H9 (cell line): Measurements from ENCODE around the gene TDP1. TPM values are rescaled to one million over a fixed set of nuclear protein-coding genes. Genes with fewer than 3 reads are reported as not detected.

Experiments
- DNase-seq: peaks from one replicate; pipeline ENCODE4 v3.0.0-alpha.2; 2017
- H2AFZ ChIP-seq: one replicate; pipeline ENCODE4 v1.6.1; 2013; ENCODE audit warnings: mild to moderate bottlenecking, low read length, control low read depth, moderate library complexity
- H2AK5ac ChIP-seq: 2 replicates; pipeline ENCODE4 v1.6.1; 2013; ENCODE audit warnings: low read length, control low read depth, mixed read lengths; ENCODE audit not compliant: insufficient read length
- H2BK120ac ChIP-seq: one replicate; pipeline ENCODE4 v1.6.1; 2013; ENCODE audit warnings: low read depth, mild to moderate bottlenecking, low read length, control low read depth, inconsistent platforms; ENCODE audit not compliant: poor library complexity, severe bottlenecking
- H2BK12ac ChIP-seq: 2 replicates; pipeline ENCODE4 v1.6.1; 2013; ENCODE audit warnings: low read length, control low read depth, mixed read lengths, low read depth; ENCODE audit not compliant: insufficient read length
- H2BK15ac ChIP-seq: 2 replicates; pipeline ENCODE4 v1.6.1; 2013; ENCODE audit warnings: low read depth, low read length, control low read depth
- H2BK20ac ChIP-seq: one replicate; pipeline ENCODE4 v1.6.1; 2013; ENCODE audit warnings: low read depth, mild to moderate bottlenecking, low read length, control low read depth, inconsistent platforms; ENCODE audit not compliant: poor library complexity, severe bottlenecking
- H2BK5ac ChIP-seq: 2 replicates; pipeline ENCODE4 v1.6.1; 2013; ENCODE audit warnings: low read length, control low read depth, mixed read lengths; ENCODE audit not compliant: insufficient read length
- H3K14ac ChIP-seq: 2 replicates; pipeline ENCODE4 v1.6.1; 2013; ENCODE audit warnings: low read length, control low read depth; ENCODE audit not compliant: insufficient read depth
- H3K18ac ChIP-seq: 2 replicates; pipeline ENCODE4 v1.6.1; 2013; ENCODE audit warnings: low read depth, mild to moderate bottlenecking, mixed read lengths, low read length, control low read depth; ENCODE audit not compliant: insufficient read length
- H3K23ac ChIP-seq: 2 replicates; pipeline ENCODE4 v1.6.1; 2013; ENCODE audit warnings: low read length, control low read depth, mixed read lengths, low read depth; ENCODE audit not compliant: insufficient read length
- H3K23me2 ChIP-seq: 2 replicates; pipeline ENCODE4 v1.6.1; 2013; ENCODE audit warnings: low read depth, mild to moderate bottlenecking, mixed read lengths, low read length, control low read depth; ENCODE audit not compliant: insufficient read length, poor library complexity, severe bottlenecking
- H3K27ac ChIP-seq: 2 replicates; pipeline ENCODE4 v1.5.1; 2013; ENCODE audit warnings: low read length, control low read depth, mixed read lengths, low read depth; ENCODE audit not compliant: insufficient read length
- H3K27me3 ChIP-seq: 2 replicates; pipeline ENCODE4 v1.6.1; 2013; ENCODE audit warnings: low read length, control low read depth, inconsistent platforms; ENCODE audit not compliant: insufficient read depth
- H3K4ac ChIP-seq: 2 replicates; pipeline ENCODE4 v1.6.1; 2013; ENCODE audit warnings: low read depth, mild to moderate bottlenecking, control low read depth, inconsistent platforms, low read length, moderate library complexity
- H3K4me1 ChIP-seq: 2 replicates; pipeline ENCODE4 v1.6.1; 2013; ENCODE audit warnings: low read length, control low read depth, inconsistent platforms; ENCODE audit not compliant: insufficient read depth
- H3K4me2 ChIP-seq: 2 replicates; pipeline ENCODE4 v1.6.1; 2013; ENCODE audit warnings: low read length, control low read depth, mixed read lengths; ENCODE audit not compliant: insufficient read length, insufficient read depth
- H3K56ac ChIP-seq: 2 replicates; pipeline ENCODE4 v1.6.1; 2013; ENCODE audit warnings: low read depth, mild to moderate bottlenecking, mixed read lengths, low read length, control low read depth; ENCODE audit not compliant: insufficient read length
- H3K79me1 ChIP-seq: 2 replicates; pipeline ENCODE4 v1.6.1; 2013; ENCODE audit warnings: low read depth, mild to moderate bottlenecking, moderate library complexity, low read length, control low read depth, inconsistent platforms; ENCODE audit not compliant: insufficient read depth, poor library complexity, severe bottlenecking
- H3K79me2 ChIP-seq: 2 replicates; pipeline ENCODE4 v1.6.1; 2013; ENCODE audit warnings: low read length, control low read depth, inconsistent platforms; ENCODE audit not compliant: insufficient read depth
- H3K9ac ChIP-seq: 2 replicates; pipeline ENCODE4 v1.6.1; 2013; ENCODE audit warnings: low read length, control low read depth, mixed read lengths; ENCODE audit not compliant: insufficient read length; ENCODE audit errors: extremely low read depth
- H3K9me3 ChIP-seq: one replicate; pipeline ENCODE4 v1.6.1; 2013; ENCODE audit warnings: low read depth, low read length, inconsistent platforms; ENCODE audit not compliant: control insufficient read depth
- H3T11ph ChIP-seq: one replicate; pipeline ENCODE4 v1.6.1; 2013; ENCODE audit warnings: mild to moderate bottlenecking, low read length, control low read depth, inconsistent platforms
- H4K20me1 ChIP-seq: one replicate; pipeline ENCODE4 v1.6.1; 2013; ENCODE audit not compliant: control insufficient read depth, insufficient read length, insufficient read depth
- H4K5ac ChIP-seq: 2 replicates; pipeline ENCODE4 v1.6.1; 2013; ENCODE audit warnings: low read depth, mild to moderate bottlenecking, mixed read lengths, low read length, control low read depth; ENCODE audit not compliant: insufficient read length
- H4K8ac ChIP-seq: replicated peaks from 2 replicates; pipeline ENCODE4 v1.6.1; 2013; ENCODE audit warnings: low read length, control low read depth, mixed read lengths, low read depth; ENCODE audit not compliant: insufficient read length
- H4K91ac ChIP-seq: 2 replicates; pipeline ENCODE4 v1.6.1; 2013; ENCODE audit warnings: low read depth, mild to moderate bottlenecking, moderate library complexity, mixed read lengths, low read length, control low read depth; ENCODE audit not compliant: insufficient read length
- H3K27ac Mint-ChIP-seq, 3 experiments: 2 replicates in 2 of 3; 3 replicates in 1 of 3; pipeline ENCODE4 v1.8.0; 2020 to 2021; ENCODE audit warnings: mixed read lengths in 3 of 3, mild to moderate bottlenecking in 1 of 3, moderate library complexity in 1 of 3
- H3K27me3 Mint-ChIP-seq: 2 replicates; pipeline ENCODE4 v1.8.0; 2021; ENCODE audit warnings: low read depth, mild to moderate bottlenecking, moderate library complexity, mixed read lengths
- H3K36me3 Mint-ChIP-seq, 3 experiments: 2 replicates in 2 of 3; 3 replicates in 1 of 3; pipeline ENCODE4 v1.8.0; 2020 to 2021; ENCODE audit warnings: low read depth in 3 of 3, mixed read lengths in 3 of 3; ENCODE audit not compliant: insufficient read depth in 1 of 3
- H3K4me1 Mint-ChIP-seq, 2 experiments: 2 replicates each; pipeline ENCODE4 v1.8.0; 2020; ENCODE audit warnings: mixed read lengths in 2 of 2
- H3K4me3 Mint-ChIP-seq, 2 experiments: 2 replicates in 1 of 2; 3 replicates in 1 of 2; pipeline ENCODE4 v1.8.0; 2020 to 2021; ENCODE audit warnings: mild to moderate bottlenecking in 2 of 2, mixed read lengths in 2 of 2, moderate library complexity in 1 of 2
- H3K9me3 Mint-ChIP-seq, 2 experiments: 2 replicates in 1 of 2; 3 replicates in 1 of 2; pipeline ENCODE4 v1.8.0; 2020; ENCODE audit warnings: mild to moderate bottlenecking in 2 of 2, mixed read lengths in 2 of 2, moderate library complexity in 1 of 2
- CTCF ChIP-seq: fragments of 200-600 bp; sonication (generic); conservative IDR thresholded peaks from 3 replicates; pipeline ENCODE4 v1.8.0; 2021; ENCODE audit warnings: antibody characterized with exemption, mild to moderate bottlenecking
- WGBS: extraction: QIAGEN DNeasy Blood & Tissue Kit; methylation state at CpG from one replicate; pipeline ENCODE4 v1.1.7; 2013; ENCODE audit warnings: missing lambda C conversion rate, low lambda C conversion rate, mixed read lengths; ENCODE audit not compliant: insufficient read length; ENCODE audit errors: extremely low coverage; 5-methylcytosine and 5-hydroxymethylcytosine counted together
- total RNA-seq: library from RNA; stranded (reverse); gene quantifications from 2 replicates; pipeline ENCODE4 v1.2.1, GENCODE V29; 2021

TDP1 gene
- total RNA-seq, 1 experiment from 2014 or later, result 53.4 TPM

GRCh38 chr14:89958966-89959365 lies 3.2 kb downstream of the TDP1 start:
- H3K4me3 Mint-ChIP-seq, result no peak overlapping the region
- Histone ChIP-seq H3K18ac (no peak overlapping the region), H3K4ac (no peak overlapping the region), H3K23ac (no peak overlapping the region), H3K27me3 (no peaks in the 10 kb centered on the region), H4K5ac (no peak overlapping the region), H3K23me2 (peaks cover 19% of the 10 kb centered on the region), H3K14ac (no peak overlapping the region), H3K56ac (no peak overlapping the region), H3K27ac (no peak overlapping the region), H3K9ac (no peak overlapping the region), H4K20me1 (no peaks in the 10 kb centered on the region), H4K8ac (no peak overlapping the region), H2BK5ac (no peak overlapping the region), H2AFZ (no peak overlapping the region), H2AK5ac (no peak overlapping the region), H2BK12ac (no peak overlapping the region), H3K4me2 (no peak overlapping the region), H4K91ac (no peak overlapping the region), H3K79me2 (no peaks in the 10 kb centered on the region), H3T11ph (no peak overlapping the region), H2BK15ac (no peak overlapping the region), H2BK20ac (no peak overlapping the region), H3K4me1 (peaks cover 3% of the 10 kb centered on the region; the same call in 1 of the 2 replicates), H2BK120ac (no peak overlapping the region), H3K79me1 (peaks cover 3% of the 10 kb centered on the region), H3K9me3 (no peaks in the 10 kb centered on the region)
- no peak for TF ChIP-seq CTCF
- H3K27me3 Mint-ChIP-seq, result no peaks in the 10 kb centered on the region; the same call in 1 of the 2 replicates
- peaks cover 34 to 43% of the 10 kb centered on the region in 2 experiments for H3K4me1 Mint-ChIP-seq
- H3K36me3 Mint-ChIP-seq, result peaks cover 24 to 36% (median 32%) of the 10 kb centered on the region in 3 experiments
- H3K9me3 Mint-ChIP-seq, result no peaks in the 10 kb centered on the region
- WGBS, result no CpG with 5 or more reads among the region's 1 CpG
- H3K27ac Mint-ChIP-seq, result no peak overlapping the region
- no peak for DNase-seq
